GM06990 (cell line): ENCODE measurements around the gene FTCDNL1.
A peak's percentile ranks its signal among the peaks of the same experiment; 100 is the strongest.

Experiments
- DNase-seq: peaks from one replicate; pipeline ENCODE4 v3.0.0-alpha.2; 2011; ENCODE audit not compliant: insufficient read length; ENCODE audit errors: extremely low read depth
- H3K27me3 ChIP-seq: replicated peaks from 2 replicates; pipeline ENCODE4 v1.6.0; 2011; ENCODE audit warnings: low read length; ENCODE audit not compliant: control insufficient read depth, insufficient read depth
- H3K36me3 ChIP-seq: 2 replicates; pipeline ENCODE4 v1.5.1; 2011; ENCODE audit warnings: low read length; ENCODE audit not compliant: control insufficient read depth, insufficient read depth
- H3K4me3 ChIP-seq: replicated peaks from 2 replicates; pipeline ENCODE4 v1.5.1; 2011; ENCODE audit warnings: low read depth, mild to moderate bottlenecking, control low read depth, low read length
- CTCF ChIP-seq: IDR thresholded peaks from 2 replicates; pipeline ENCODE4 v1.5.1; 2011; ENCODE audit warnings: low read length, control low read depth, mild to moderate bottlenecking, inconsistent platforms; ENCODE audit not compliant: insufficient read depth, poor library complexity, severe bottlenecking

The FTCDNL1 gene

GRCh38 chr2:199739413-199740110 lies 111.4 kb downstream of the FTCDNL1 start:
- peak; percentile 88 for TF ChIP-seq CTCF
- no peaks in the 10 kb centered on the region for H3K36me3 ChIP-seq
- no peaks in the 10 kb centered on the region; the same call in 1 of the 2 replicates for H3K27me3 ChIP-seq
- peak; percentile 9 for DNase-seq
- no peak overlapping the region for H3K4me3 ChIP-seq

- no peak for DNase-seq
- TF ChIP-seq CTCF = no peak
- Histone ChIP-seq H3K4me3 (no peak overlapping the region), H3K36me3 (no peaks in the 10 kb centered on the region), H3K27me3 (no peaks in the 10 kb centered on the region; the same call in 1 of the 2 replicates)
Observed at GRCh38 chr2:199738727-199739412, 112.1 kb downstream of the FTCDNL1 start.

GRCh38 chr2:199734651-199735050 lies 116.3 kb downstream of the FTCDNL1 start:
- no peak for DNase-seq
- TF ChIP-seq CTCF = no peak
- Histone ChIP-seq H3K4me3 (no peak overlapping the region), H3K27me3 (no peaks in the 10 kb centered on the region; the same call in 1 of the 2 replicates), H3K36me3 (no peaks in the 10 kb centered on the region)

GRCh38 chr2:199734011-199734410 lies 117.0 kb downstream of the FTCDNL1 start:
- H3K36me3 ChIP-seq = no peaks in the 10 kb centered on the region
- no peak for TF ChIP-seq CTCF
- H3K4me3 ChIP-seq = no peak overlapping the region
- DNase-seq = no peak
- no peaks in the 10 kb centered on the region; the same call in 1 of the 2 replicates for H3K27me3 ChIP-seq

- TF ChIP-seq CTCF = no peak
- Histone ChIP-seq H3K4me3 (no peak overlapping the region), H3K36me3 (no peaks in the 10 kb centered on the region), H3K27me3 (no peaks in the 10 kb centered on the region)
- no peak for DNase-seq
Observed at GRCh38 chr2:199727801-199728200, 123.2 kb downstream of the FTCDNL1 start.
